SK-N-SH treated with all-trans-retinoic acid at 6 μM for 48 hours (cell line): ENCODE measurements around the gene PDE6B.

Experiments
- ATAC-seq: fragments of 200-7000 bp; cut with Tn5 transposase; 3 replicates; pipeline ENCODE4 v1.9.1; 2020; ENCODE audit warnings: mild to moderate bottlenecking, moderate library complexity
- BACH2 ChIP-seq: fragments of 250-450 bp; sonication (Bioruptor Pico); IDR thresholded peaks from 2 replicates; pipeline ENCODE4 v1.9.0; 2021; ENCODE audit warnings: mild to moderate bottlenecking, borderline replicate concordance
- CREB5 ChIP-seq: fragments of 250-450 bp; sonication (Bioruptor Pico); IDR thresholded peaks from 2 replicates; pipeline ENCODE4 v1.5.1; 2020; ENCODE audit warnings: low read depth, mild to moderate bottlenecking, moderate library complexity
- CSDC2 ChIP-seq: fragments of 250-450 bp; sonication (Bioruptor Pico); IDR thresholded peaks from 2 replicates; pipeline ENCODE4 v1.5.0; 2020; ENCODE audit warnings: mild to moderate bottlenecking, moderate library complexity
- CSRNP3 ChIP-seq: fragments of 250-450 bp; sonication (Bioruptor Pico); IDR thresholded peaks from 2 replicates; pipeline ENCODE4 v1.5.1; 2021; ENCODE audit warnings: mild to moderate bottlenecking, moderate library complexity
- ESRRG ChIP-seq: fragments of 250-450 bp; sonication (Bioruptor Pico); IDR thresholded peaks from 2 replicates; pipeline ENCODE4 v1.6.1; 2021; ENCODE audit warnings: mild to moderate bottlenecking
- ISL1 ChIP-seq: fragments of 250-450 bp; sonication (Bioruptor Pico); IDR thresholded peaks from 2 replicates; pipeline ENCODE4 v2.1.2; 2022; ENCODE audit warnings: mild to moderate bottlenecking, moderate library complexity
- PATZ1 ChIP-seq: fragments of 250-450 bp; sonication (Bioruptor Pico); IDR thresholded peaks from 2 replicates; pipeline ENCODE4 v1.8.0; 2020; ENCODE audit warnings: mild to moderate bottlenecking, moderate library complexity, borderline replicate concordance
- POU6F1 ChIP-seq: fragments of 250-450 bp; sonication (Bioruptor Pico); IDR thresholded peaks from 2 replicates; pipeline ENCODE4 v1.8.0; 2021; ENCODE audit warnings: low read depth, mild to moderate bottlenecking, moderate library complexity, borderline replicate concordance
- SNAI2 ChIP-seq: fragments of 250-450 bp; sonication (Bioruptor Pico); IDR thresholded peaks from 2 replicates; pipeline ENCODE4 v1.5.0; 2020; ENCODE audit warnings: mild to moderate bottlenecking, moderate library complexity
- TCF4 ChIP-seq: fragments of 250-450 bp; sonication (Bioruptor Pico); IDR thresholded peaks from 2 replicates; pipeline ENCODE4 v1.8.0; 2021; ENCODE audit warnings: mild to moderate bottlenecking, moderate library complexity, borderline replicate concordance
- TOX ChIP-seq: fragments of 250-450 bp; sonication (Bioruptor Pico); IDR thresholded peaks from 2 replicates; pipeline ENCODE4 v1.8.0; 2021; ENCODE audit warnings: mild to moderate bottlenecking, moderate library complexity, borderline replicate concordance
- TSHZ2 ChIP-seq: fragments of 250-450 bp; sonication (Bioruptor Pico); IDR thresholded peaks from 2 replicates; pipeline ENCODE4 v1.5.0; 2020; ENCODE audit warnings: mild to moderate bottlenecking, moderate library complexity
- ZC3H10 ChIP-seq: fragments of 250-450 bp; sonication (Bioruptor Pico); IDR thresholded peaks from 2 replicates; pipeline ENCODE4 v1.5.1; 2021; ENCODE audit warnings: mild to moderate bottlenecking, moderate library complexity
- ZFP3 ChIP-seq: fragments of 250-450 bp; sonication (Bioruptor Pico); IDR thresholded peaks from 2 replicates; pipeline ENCODE4 v1.5.0; 2020; ENCODE audit warnings: mild to moderate bottlenecking, moderate library complexity
- ZFP30 ChIP-seq: fragments of 450-650 bp; formaldehyde crosslinking; IDR thresholded peaks from 2 replicates; pipeline ENCODE4 v1.5.0; 2022; ENCODE audit warnings: mild to moderate bottlenecking, moderate library complexity
- ZNF565 ChIP-seq: fragments of 450-650 bp; formaldehyde crosslinking; conservative IDR thresholded peaks from 2 replicates; pipeline ENCODE4 v1.5.0; 2020; ENCODE audit warnings: low read depth, mild to moderate bottlenecking, moderate library complexity
- ZNF70 ChIP-seq: fragments of 450-650 bp; formaldehyde crosslinking; IDR thresholded peaks from 2 replicates; pipeline ENCODE4 v1.5.0; 2020; ENCODE audit warnings: mild to moderate bottlenecking, moderate library complexity
- ZNF8 ChIP-seq: fragments of 450-650 bp; formaldehyde crosslinking; IDR thresholded peaks from 2 replicates; pipeline ENCODE4 v1.5.0; 2020; ENCODE audit warnings: mild to moderate bottlenecking, moderate library complexity

Gene PDE6B

GRCh38 chr4:675036-675882, 49.9 kb downstream of the PDE6B start:
- ATAC-seq = peak; percentile 25
- TF ChIP-seq BACH2 (no peak), ZNF565 (CRISPR knock-in tag) (no peak), ESRRG (CRISPR knock-in tag) (no peak), PATZ1 (CRISPR knock-in tag) (no peak), POU6F1 (CRISPR knock-in tag) (no peak), CSDC2 (CRISPR knock-in tag) (no peak), TSHZ2 (CRISPR knock-in tag) (no peak), ZC3H10 (CRISPR knock-in tag) (no peak), CSRNP3 (CRISPR knock-in tag) (no peak), ZFP30 (CRISPR knock-in tag) (no peak), ZFP3 (CRISPR knock-in tag) (no peak), TCF4 (no peak)

- TF ChIP-seq ESRRG (CRISPR knock-in tag) (no peak), CREB5 (no peak), ZNF8 (CRISPR knock-in tag) (no peak), ZC3H10 (CRISPR knock-in tag) (no peak), TSHZ2 (CRISPR knock-in tag) (no peak), CSRNP3 (CRISPR knock-in tag) (no peak), ISL1 (no peak), TOX (CRISPR knock-in tag) (no peak), TCF4 (no peak), ZNF70 (CRISPR knock-in tag) (no peak), CSDC2 (CRISPR knock-in tag) (no peak), ZFP30 (CRISPR knock-in tag) (no peak), SNAI2 (CRISPR knock-in tag) (no peak)
- no peak for ATAC-seq
These were observed 50.9 kb downstream of the PDE6B start for GRCh38 chr4:675980-676870.
